CD4-positive, alpha-beta T cell treated with Interleukin-15 for 4 hours (primary cell): ENCODE data around the gene USP20.
A peak's percentile ranks its signal among the peaks of the same experiment; 100 is the strongest.

Experiments
- DNase-seq: peaks from one replicate; pipeline ENCODE4 v3.0.0-alpha.2; 2020; ENCODE audit warnings: low spot score

Gene USP20

DNA sequence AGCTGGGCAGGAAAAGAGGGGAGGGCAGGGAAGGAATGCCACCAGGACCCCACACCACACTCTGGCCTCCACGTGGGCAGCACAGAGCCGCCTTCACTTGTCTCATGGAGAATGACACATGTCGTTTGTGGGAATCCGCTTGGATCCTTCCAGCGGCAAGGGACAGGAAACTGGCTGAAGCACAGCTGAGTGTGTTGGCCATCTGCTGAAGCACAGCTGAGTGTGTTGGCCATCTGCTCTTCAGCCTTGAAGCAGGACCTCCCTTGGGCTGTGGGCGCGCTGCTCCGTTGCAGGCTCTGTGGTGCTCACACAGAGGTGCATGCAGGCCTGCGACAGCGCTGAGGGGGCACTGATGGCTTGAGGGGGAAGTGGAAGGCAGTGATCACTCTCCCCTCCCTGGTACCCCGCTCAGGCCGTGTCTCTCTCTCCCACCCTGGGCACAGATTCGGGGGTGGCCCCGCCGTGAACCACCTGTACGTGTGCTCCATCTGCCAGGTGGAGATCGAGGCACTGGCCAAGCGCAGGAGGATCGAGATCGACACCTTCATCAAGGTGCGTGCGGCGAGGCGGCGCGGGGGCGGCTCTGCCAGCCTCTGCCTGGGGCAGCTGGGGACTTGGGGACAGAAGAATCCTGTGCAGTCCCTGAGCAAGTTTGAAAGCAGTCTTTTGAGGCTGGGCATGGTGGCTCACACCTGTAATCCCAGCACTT is 40.6 kb downstream of the USP20 start:
- DNase-seq = no peak

DNA sequence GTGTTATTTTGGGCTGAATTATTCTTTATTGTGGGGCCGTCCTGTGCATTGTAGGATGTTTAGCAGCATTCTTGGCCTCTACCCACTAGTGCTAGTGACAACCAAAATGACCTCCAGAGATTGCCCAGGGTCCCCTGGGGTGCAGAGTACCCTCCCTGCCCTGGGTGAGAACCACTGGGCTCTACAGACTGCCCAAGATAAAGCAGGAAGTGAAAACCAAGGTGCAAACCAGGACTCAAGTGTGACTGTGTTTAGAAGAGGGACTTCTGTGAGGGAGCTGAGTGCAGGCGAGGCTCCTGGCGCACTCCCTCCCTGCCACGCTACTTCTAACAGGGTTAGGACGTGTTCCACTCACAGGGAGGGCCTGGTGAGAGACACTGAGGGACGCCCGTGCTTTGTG is 41.6 kb downstream of the USP20 start:
- DNase-seq = no peak

DNA sequence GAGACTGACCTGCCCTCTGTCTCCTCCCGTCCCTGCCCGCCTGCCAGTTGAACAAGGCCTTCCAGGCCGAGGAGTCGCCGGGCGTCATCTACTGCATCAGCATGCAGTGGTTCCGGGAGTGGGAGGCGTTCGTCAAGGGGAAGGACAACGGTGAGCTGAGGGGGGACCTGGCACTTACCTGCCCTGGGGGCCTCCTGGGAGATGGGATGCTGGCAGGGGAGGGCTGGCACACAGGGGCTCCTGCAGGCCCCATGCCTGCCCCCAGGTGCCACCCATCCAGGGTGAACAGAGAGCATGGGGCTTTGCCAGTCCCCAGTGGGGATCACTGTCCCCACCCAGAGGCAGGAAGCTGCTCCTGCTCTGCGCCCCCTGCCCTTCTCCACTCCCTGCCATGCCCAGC is 43.0 kb downstream of the USP20 start:
- DNase-seq = no peak

DNA sequence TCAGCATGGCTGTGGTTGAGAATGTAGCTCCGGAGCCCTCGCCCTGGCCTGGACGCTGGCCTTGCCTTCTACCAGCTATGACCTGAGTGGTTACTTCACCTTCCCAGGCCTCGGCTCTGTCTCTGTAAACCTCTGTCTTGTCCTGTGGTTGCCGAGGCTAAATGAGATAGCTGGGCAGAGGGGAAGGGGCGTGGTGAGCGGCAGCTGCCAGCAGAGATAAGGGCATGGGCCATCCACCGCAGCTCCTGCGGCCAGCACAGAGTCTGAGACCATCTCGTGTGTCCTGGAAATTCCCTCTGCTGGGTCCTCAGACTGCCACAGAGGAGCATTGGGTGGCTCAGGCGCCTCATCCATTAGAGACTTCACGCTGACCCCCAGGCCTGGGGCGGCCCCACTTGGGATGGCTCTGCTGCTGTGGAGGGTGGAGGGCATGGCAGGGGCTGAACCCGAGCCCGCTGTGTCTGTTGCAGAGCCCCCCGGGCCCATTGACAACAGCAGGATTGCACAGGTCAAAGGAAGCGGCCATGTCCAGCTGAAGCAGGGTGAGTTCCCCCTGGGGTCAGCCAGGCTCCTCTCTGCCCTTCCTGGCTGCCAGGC is 43.9 kb downstream of the USP20 start:
- no peak for DNase-seq

DNA sequence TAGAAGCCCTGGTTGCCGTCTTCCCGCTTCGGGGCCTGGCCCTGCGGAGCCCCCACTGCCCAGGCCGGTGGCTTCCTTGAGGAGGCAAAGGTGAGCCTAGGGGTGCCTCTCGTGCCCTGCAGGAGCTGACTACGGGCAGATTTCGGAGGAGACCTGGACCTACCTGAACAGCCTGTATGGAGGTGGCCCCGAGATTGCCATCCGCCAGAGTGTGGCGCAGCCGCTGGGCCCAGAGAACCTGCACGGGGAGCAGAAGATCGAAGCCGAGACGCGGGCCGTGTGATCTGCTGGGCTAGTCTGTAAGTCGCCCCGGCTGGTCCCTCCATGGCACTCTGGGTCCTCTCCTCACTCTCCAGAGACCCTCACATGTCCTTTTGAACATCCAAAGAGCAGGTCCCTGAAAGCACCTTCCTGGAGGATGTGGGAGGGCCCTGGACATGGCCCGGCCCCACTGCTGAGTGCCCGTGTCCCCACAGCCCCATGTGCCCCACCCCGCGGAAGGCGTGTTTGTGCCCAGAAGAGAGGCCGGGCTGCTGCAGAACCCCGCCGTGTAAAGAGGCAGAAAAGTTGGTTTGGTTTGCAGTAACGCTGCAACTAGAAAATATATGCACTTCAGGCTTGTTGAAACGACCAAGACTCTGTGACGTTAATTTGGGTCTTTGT is 44.9 kb downstream of the USP20 start:
- DNase-seq = no peak

DNA sequence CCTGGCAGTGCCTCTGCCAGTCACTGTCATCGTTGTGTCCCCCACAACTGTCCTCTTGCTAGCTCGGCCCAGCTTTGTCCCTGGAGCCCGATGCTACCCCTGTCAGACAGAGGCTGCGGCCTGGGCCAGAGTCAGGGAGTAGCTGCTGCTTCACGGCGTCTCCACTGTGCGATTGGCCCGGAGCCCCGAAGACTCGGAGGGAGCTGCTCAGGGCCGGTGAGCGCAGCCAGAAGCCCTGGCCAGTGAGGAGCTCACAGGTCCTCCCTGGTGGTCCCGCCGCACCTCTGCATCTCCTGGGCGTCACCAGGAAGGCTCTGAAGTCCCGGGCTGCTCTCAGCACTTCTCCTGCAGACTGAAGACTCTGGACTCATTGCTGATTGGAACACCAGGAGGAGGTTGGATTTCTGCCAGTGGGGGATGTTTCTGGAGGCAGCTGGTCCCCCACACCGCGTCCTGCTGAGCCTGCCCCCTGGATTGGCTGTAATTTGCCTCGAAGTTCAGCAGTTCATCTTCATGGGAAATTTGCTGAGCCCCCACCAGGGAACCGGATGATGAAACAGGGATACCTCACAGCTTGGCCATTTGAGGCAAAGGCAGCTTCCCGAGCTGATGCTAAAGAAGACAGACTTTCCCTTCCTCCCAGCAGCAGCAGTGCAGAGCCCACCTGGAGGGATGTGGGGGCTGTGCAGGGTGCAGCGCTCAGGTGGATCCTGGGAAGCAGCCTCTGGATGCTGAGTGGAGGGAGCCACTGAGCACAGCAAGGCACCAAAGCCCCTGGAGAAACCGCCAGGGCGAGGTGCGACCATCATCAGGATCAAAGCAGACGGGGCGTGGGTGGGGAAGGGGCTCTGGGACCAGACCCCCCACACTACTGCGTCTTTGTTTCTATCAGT is 45.6 kb downstream of the USP20 start:
- no peak for DNase-seq

DNA sequence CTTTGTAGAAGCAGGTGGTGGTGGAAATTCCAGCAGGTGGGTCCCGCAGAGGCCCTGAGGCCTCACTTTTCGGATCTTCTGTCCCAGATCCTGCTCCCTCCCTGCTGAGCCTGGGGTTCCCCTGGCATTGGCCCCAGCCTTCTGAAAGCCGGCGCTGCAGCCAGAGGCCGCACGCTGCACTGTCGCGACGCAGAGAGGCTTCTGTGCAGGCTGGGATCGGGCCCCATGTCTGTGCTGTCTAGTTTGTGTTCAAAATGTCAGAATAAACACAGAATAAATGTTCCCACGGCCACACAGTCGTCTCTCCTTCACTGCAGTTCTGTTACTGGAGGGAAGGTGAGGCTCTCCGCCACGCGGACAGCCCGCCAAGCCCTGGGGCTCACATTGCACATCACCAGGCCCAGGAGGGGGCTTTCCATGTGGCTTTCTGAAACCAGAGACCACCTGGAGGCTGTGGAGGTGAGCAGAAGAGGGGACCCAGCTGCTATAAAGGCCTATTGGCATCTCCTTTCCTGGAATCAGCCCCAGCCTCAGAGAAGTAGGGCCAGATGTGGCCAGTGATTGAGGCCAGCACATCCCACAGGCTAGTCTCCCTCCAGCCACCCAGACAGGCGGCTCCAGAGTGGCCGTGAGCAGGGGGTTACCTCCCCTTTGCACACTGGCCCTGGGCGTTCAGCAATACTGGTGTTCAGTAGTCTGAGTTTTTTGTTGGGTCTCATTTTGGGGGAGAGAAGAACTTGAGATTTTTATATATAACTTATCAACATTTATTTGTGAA is 46.5 kb downstream of the USP20 start:
- no peak for DNase-seq

DNA sequence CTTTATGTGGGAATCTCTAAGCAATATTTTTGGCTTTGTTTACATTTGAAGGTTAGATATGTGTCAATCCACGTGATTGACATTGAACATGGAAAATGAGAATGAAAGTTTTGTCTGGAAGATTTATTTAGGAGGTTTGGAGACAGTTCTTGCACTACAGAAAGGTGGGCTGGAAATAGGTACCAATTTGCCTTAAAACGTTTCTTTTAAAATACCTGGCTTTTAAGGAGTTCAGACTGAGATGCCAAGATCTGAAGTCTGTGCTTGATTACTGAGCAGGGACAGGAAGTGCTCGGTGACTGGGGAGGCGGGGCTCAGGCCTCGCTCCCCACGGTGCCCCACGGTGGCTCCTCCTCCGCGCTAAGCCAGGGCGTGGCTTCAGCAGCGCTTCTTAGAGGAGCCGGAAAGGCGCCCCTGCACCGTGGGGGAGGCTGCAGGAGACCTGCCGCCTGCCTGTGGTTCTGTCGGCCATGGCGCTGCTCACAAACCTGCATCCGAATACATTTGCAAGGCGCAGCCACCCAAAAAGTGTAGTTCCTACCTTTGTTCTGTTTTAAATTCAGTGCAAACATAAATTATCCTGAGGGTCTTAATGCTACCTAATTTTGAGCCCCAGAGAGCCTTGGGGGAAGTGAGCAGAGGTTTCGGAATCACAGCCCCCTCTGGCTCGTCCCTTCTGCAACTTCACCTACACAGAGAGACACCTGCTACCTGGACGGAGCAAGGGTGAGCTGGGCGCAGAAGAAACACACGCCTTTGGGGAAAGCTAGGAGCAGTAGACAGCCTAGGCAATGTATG is 49.2 kb downstream of the USP20 start:
- peak; percentile 94 for DNase-seq

DNA sequence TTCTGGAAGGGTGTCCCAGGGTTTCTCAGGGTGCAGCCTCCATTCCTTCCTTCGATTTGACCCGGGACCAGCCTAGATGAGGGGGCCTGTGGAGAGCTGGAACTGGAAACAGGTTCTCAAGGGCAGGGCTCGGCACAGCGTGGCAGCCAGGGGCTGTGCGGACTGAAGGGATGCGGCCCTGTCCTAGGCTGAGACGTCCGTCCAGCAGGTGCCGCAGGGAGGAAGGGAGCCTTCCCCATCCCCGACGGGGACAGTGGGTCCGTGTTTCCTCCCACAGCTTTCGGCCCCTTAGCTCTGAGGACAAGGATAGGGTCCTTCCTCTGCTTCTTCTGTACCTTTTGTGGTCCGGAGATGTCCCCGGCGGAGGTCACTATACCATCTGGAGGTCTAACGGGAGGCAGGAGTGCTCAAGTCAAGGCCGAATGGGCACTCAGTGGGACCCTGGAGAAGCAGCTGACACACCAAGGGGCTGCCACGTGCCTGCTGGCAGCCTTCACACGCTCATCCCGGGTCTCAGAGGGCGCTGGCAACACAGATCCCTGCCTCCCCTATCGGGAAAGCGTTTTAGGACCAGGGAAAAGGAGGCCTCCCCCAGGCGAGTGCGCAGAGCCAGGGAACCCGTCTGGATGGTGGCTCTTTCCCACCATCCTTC is 49.9 kb downstream of the USP20 start:
- peak; percentile 27 for DNase-seq

DNA sequence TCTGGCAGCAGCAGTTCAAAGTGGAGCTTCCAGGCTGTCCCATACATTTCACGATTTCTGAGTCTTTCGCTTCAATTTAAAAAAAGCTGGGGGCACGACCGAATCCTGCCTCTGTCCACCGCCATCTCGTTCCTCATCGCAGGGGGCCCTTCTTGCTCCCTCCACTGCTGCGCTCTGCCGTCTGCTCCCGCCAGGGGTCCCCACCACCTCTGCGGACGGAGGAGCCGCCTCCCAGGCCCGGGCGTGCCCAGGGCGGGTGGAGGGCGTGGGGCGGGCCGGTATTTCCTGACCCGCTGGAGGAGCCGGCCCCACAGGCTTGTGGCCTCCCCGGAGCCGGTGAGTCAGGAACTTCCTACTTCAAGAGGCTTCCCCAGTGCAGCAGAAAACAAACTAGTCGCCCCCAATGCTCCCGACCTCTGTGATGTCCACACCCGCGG is 50.4 kb downstream of the USP20 start:
- DNase-seq = peak; percentile 92

DNA sequence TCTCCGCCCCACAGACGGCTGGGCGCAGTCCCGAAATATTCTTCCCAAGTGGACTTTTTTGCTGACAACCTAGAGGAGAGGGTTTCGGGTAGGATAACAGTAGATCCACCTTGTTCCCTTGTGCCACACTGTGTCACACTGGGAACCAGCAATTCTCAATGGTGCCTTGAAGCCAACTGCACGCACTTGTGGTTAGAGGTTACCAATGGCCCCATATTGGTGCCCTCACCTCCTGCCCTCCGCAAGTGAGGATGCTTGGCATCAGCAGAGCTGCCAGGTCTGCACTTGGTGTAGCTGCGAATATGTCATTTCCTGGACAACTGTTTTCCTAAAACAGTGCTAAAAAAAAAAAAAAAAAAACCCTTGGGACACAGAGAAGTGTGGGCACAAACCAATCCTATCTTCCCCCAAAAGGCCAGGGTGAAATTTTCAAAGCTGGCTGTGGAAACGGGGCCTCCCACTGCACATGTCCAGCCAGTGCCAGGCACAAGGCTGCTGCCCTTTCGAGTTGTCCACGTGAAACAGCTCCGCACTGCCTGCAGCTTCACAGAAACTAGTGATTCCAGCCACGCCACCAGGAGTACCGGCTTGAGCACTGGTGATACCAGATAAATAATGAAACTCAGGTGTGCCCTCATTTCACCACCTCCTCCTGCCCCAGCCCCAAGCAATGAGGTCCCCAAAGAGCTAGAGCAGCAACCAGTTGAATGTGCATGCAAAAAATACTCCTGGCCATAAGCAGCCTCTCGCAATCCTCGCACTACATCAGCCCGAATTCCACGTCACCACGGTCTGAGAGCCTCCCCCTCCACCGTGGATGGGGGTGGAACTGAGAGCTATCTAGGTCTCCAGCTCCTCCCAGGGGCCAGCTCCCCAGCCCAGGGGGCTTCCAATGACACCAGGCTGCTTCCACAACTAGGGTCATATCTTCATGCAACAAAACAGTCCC is 51.2 kb downstream of the USP20 start:
- DNase-seq = peak; percentile 45

DNA sequence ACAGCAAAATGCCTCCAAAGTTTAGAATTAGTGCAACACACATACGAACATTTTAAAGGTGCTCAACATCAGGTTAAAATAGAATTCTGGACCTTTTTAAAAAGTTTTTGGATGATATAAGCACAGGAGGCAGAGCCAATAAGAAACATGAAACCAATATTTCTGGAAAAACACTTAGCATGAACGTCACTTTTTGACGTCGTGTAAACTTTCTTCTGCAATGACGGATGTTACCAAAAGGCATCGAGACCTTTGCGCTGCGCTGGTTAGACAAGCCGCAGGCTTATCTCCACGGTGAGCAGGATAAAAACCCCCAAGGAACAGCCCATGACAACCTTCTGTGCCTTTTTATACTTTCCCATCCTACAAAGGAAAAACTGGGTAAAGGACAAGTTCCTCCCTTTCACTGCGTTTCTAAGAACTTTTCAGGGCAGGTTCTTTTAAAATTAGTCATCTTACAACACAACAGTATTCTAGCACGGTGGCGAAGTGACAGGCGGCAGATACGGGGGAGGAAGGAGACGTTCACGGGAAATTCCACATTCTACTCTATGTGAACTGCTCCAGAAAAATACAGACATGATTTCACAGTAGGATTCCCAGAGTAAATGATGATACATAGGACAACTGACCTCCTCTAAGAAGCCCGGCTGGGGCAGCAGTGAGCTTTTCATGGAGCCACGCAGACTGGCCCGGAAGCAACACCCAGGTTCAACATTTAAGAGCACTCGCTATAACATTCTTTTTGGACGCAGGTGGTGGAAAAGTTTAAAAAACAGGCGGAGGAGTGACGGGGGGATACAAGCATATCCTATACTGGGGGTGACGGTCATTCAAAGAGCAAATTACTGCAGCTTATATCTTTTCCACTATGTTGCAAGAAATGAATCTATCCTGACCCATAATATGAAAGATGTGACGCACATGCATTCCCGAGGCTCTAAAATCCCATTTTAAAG is 52.4 kb downstream of the USP20 start:
- DNase-seq = peak; percentile 84

DNA sequence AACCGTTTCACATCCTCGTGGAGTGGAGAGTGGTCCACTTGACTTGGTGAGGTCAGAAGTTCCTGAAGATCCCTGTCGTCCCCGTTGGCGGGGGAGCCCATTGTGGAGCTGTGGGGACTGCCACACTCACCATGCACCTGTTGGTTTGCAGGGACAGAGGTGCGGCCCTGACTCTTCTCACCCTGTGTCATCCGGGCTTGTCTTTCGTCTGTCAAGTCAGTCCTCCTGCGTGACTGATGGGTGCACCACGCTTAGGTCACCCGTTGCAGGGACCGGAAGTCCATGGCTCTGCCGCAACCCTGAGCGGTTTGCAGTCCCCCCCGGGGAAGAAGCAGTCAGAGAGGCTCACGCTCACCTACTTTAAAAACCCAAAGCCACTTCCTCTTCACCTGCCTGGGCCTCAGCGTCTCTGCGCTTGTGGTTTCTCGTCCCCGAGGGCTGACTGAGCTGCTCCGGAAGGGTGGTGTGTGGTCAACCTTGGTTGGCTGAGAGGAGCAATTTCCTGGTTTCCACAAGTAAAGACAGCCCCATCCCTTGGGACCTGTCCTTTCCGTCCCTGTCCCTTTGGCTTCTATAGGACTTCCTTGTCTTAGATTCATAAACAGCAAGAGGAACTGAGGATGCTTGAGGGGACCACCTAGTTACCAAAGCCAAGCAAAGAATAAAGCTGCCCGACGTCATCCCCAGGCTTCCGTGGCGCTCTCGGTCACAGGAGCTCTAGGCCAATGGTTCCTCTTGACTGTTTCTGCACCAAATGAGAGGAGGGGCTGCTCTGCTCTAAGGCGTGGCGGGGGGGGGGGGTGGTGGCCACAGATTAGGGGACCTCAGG is 53.2 kb downstream of the USP20 start:
- DNase-seq = peak; percentile 95

DNA sequence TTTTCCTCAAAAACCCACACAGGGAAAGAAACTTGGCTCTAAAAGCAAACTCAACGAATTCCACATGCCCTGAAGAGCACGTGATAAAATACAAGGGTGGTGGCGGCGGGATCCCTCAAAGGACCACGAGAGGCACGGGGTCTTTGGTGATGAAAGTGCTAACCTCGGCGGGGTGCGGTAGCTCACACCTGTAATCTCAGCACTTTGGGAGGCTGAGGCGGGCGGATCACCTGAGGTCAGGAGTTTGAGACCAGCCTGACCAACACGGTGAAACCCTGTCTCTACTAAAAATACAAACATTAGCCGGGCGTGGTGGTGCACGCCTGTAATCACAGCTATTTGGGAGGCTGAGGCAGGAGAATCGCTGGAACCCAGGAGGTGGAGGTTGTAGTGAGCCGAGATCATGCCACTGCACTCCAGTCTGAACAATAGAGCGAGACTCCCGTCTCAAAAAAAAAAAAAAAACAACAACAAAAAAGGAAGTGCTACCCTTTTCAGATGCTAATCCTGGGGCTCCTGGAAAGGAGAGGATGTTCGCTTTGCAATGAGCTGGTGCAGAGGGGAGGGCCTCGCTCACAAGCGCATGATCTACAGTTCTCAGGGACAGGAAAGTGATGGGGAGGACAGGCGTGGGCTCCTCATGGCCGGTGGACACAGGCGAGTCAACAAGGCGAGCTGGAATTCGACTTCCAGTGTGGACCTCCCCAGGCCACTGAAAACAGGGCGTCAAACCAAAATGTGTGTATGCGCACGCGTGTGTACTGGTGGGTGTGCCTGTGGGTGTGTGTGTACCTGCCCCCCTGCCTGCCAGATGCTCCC is 54.1 kb downstream of the USP20 start:
- peak; percentile 27 for DNase-seq

DNA sequence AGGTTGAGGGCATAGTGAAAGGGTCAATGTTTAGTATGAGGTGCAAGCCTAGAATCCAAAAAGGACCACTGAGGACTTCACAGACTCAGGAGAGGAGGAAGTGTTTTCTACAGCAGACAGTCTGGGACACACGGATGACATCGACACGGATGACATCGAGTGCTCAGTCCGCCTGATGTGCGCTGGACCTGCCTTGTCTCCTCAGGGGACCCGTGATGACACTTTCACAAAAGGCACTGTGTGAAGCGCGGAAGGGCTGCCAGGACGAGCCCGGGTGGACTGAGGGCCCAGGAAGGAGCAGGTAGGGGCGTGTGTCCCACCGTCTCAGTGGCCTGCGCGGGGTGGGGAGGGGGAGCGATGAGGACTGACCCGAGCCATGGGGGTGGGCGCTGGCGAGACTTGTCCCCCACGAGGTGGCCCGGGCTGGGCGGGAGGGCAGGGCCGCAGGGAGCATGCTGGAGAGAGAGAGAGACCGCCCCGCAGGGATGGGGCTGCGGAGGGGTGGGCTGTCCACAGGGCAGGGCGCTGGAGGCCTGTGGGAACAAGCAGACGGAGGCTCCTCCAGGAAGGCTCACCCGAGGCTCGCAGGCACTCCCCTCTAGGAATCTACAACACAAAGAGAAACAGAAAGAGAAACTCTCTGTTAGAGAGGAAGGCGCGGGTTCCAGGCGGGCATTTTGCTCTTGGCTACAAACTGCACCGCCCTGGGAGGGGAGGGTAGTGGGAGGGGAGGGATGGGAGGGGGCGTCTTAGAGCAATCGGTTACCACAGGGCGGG is 54.9 kb downstream of the USP20 start:
- DNase-seq = peak; percentile 75
